ENCODE data around the gene SLC1A3. TPM values are rescaled to one million over a fixed set of nuclear protein-coding genes. Genes with fewer than 3 reads are reported as not detected.

The SLC1A3 gene
- total RNA-seq, 1 donor from 2014 or later = 0.82 TPM

- H3K4me3 Mint-ChIP-seq = peak overlapping the region; percentile 77
- ChIA-PET POLR2A (interaction anchor here (0.6 to 4.0 kb wide), 12 partner anchors 10 to 1795 kb away, joined by 3 to 45 read pairs (median 4); partner anchors contain the start of genes DNAJC21, NADK2, NIPBL and NUP155), CTCF (interaction anchor here (0.6 to 6.4 kb wide), 6 partner anchors 15 to 452 kb away, joined by 3 to 44 read pairs (median 4); no protein-coding TSS in a partner anchor)
- peak; percentile 65 for DNase-seq
- intact Hi-C loops (cut with micrococcal nuclease) = loop anchor here (1.0 to 10.0 kb wide), 9 partner anchors 20 to 1800 kb away; partner anchors contain the start of genes CPLANE1, DNAJC21, LMBRD2 and NADK2
- peak overlapping the region; percentile 93 for H3K27ac Mint-ChIP-seq
- ATAC-seq (ENCODE audit: low read depth) = peak; percentile 81
- no peaks in the 10 kb centered on the region for H3K36me3 Mint-ChIP-seq (ENCODE audit: low read depth)
- H3K4me1 Mint-ChIP-seq = peaks cover 66% of the 10 kb centered on the region
- H3K9me3 Mint-ChIP-seq = no peaks in the 10 kb centered on the region
- TF ChIP-seq CTCF (IDR thresholded peaks at IDR 0.05) = no peak
- peaks cover 2% of the 10 kb centered on the region for H3K27me3 Mint-ChIP-seq
Measured at GRCh38 chr5:36724467-36725332, 118.3 kb downstream of the SLC1A3 start.

DNA sequence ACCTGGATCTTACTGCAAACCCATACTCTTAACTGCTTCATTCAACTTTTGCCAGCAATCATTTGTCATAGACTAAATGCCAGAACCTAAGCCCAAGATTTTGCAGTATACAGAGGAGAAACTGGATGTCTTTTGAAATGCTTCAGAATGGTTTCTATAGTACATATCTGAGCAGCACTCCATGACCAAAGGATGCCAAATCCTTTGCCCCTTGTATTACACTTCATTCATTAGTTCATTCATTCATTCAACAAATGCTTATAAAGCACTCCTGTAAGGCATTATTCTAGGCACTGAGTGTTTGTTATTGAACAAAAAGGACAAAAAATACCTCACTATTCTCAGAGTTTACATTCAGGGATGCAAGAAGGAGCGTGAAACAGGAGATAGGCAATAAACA is 119.9 kb downstream of the SLC1A3 start:
- Mint-ChIP-seq H3K27ac (no peak overlapping the region), H3K27me3 (peaks cover 2% of the 10 kb centered on the region), H3K9me3 (no peaks in the 10 kb centered on the region), H3K4me1 (peaks cover 50% of the 10 kb centered on the region), H3K4me3 (no peak overlapping the region), H3K36me3 (ENCODE audit: low read depth) (no peaks in the 10 kb centered on the region)
- DNase-seq = no peak
- intact Hi-C loops (cut with micrococcal nuclease) = loop anchor here (10.0 kb wide), 3 partner anchors 482 to 1802 kb away; partner anchors contain the start of genes CPLANE1, DNAJC21 and NADK2
- ATAC-seq (ENCODE audit: low read depth) = no peak
- ChIA-PET CTCF (no interaction called here), POLR2A (no interaction called here)
- TF ChIP-seq CTCF (IDR thresholded peaks at IDR 0.05) = no peak

- Mint-ChIP-seq H3K36me3 (ENCODE audit: low read depth) (no peaks in the 10 kb centered on the region), H3K27me3 (peaks cover 2% of the 10 kb centered on the region), H3K4me1 (peaks cover 46% of the 10 kb centered on the region), H3K4me3 (no peak overlapping the region), H3K9me3 (no peaks in the 10 kb centered on the region), H3K27ac (no peak overlapping the region)
- POLR2A ChIA-PET = no interaction called here
- no peak for DNase-seq
- ATAC-seq (ENCODE audit: low read depth) = no peak
- CTCF ChIA-PET = interaction anchor here (1.6 to 1.8 kb wide), 3 partner anchors 30 to 279 kb away, joined by 5 to 9 read pairs (median 5); no protein-coding TSS in a partner anchor
- TF ChIP-seq CTCF (IDR thresholded peaks at IDR 0.05) = no peak
- intact Hi-C loops (cut with micrococcal nuclease) = loop anchor here (10.0 kb wide), 3 partner anchors 482 to 1802 kb away; partner anchors contain the start of genes CPLANE1, DNAJC21 and NADK2
Measured at GRCh38 chr5:36726767-36727166, 120.4 kb downstream of the SLC1A3 start.

DNA sequence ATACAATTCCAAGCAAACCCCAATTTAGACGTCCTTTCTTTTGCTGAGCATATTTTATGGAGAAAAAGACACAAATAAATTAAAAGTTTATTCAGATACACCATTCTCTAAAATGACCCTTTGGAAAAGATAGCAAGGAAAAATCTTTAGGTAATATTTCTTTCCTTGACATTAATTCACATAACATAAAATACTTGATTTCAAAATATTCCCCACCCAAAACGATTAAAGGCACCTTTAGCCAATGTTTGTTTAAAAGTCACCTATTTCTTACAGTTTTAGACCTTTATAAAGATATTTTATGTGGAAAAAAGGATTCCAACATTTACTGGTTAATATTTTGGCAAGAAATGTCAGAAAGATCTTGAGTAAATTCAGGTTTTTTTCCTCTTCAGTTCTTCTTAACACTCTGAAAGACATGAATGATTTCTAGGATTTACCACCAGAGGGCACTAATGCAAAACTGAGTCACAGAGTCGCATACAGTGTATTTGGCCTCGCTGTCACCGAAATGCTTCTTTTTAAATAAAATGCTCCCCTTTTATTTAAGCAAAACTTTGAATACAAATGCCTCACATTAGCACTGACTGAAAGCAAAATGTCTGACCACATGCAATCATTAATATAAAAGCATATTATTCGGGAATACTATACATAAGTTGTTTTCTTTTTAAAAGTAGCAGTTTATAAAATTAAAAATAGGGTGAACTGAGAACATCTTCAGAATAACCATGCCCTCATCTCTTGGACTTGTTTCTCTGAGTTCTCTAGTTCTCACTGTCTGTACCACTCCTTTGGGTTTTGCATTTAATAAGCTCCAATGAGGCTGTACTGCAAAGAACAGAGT is 122.5 kb downstream of the SLC1A3 start:
- Mint-ChIP-seq H3K27me3 (peaks cover 3% of the 10 kb centered on the region), H3K36me3 (ENCODE audit: low read depth) (no peaks in the 10 kb centered on the region), H3K27ac (no peak overlapping the region), H3K4me3 (no peak overlapping the region), H3K9me3 (no peaks in the 10 kb centered on the region), H3K4me1 (peaks cover 24% of the 10 kb centered on the region)
- ATAC-seq (ENCODE audit: low read depth) (no peak), DNase-seq (no peak)
- TF ChIP-seq CTCF (IDR thresholded peaks at IDR 0.05) = peak; percentile 66
- ChIA-PET POLR2A (interaction anchor here (0.9 kb wide), 1 partner anchor 38 kb away, joined by 3 read pairs; no protein-coding TSS in a partner anchor), CTCF (interaction anchor here (0.6 to 3.4 kb wide), 18 partner anchors 8 to 277 kb away, joined by 3 to 21 read pairs (median 5); no protein-coding TSS in a partner anchor)
- intact Hi-C loops (cut with micrococcal nuclease) = loop anchor here (1.0 to 10.0 kb wide), 5 partner anchors 141 to 1804 kb away; partner anchors contain the start of genes CPLANE1, DNAJC21 and NADK2
